ENCODE measurements around the gene MEIOSIN.
"Not testable (repeated sequence)": the region's sequence is repeated elsewhere in the genome, so short reads cannot be mapped to it uniquely, and the experiment has no call there.

The MEIOSIN gene

GRCh38 chr19:45733160-45733810, at the start of gene MEIOSIN:
Gene MEIOSIN (plus strand): TSS chr19:45733439. CDS start chr19:45735377, 1,938 bp downstream.
- no peak within 1 kb of the TSS for H3K4me3 ChIP-seq (ENCODE audit: low read length)
- DNase-seq (ENCODE audit: low read depth) = no peak
- TF ChIP-seq, protein P1, sequence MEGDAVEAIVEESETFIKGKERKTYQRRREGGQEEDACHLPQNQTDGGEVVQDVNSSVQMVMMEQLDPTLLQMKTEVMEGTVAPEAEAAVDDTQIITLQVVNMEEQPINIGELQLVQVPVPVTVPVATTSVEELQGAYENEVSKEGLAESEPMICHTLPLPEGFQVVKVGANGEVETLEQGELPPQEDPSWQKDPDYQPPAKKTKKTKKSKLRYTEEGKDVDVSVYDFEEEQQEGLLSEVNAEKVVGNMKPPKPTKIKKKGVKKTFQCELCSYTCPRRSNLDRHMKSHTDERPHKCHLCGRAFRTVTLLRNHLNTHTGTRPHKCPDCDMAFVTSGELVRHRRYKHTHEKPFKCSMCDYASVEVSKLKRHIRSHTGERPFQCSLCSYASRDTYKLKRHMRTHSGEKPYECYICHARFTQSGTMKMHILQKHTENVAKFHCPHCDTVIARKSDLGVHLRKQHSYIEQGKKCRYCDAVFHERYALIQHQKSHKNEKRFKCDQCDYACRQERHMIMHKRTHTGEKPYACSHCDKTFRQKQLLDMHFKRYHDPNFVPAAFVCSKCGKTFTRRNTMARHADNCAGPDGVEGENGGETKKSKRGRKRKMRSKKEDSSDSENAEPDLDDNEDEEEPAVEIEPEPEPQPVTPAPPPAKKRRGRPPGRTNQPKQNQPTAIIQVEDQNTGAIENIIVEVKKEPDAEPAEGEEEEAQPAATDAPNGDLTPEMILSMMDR (IDR thresholded peaks at IDR 0.05; ENCODE audit: insufficient read depth, low read depth, low read length, missing control alignments) = no peak

DNA sequence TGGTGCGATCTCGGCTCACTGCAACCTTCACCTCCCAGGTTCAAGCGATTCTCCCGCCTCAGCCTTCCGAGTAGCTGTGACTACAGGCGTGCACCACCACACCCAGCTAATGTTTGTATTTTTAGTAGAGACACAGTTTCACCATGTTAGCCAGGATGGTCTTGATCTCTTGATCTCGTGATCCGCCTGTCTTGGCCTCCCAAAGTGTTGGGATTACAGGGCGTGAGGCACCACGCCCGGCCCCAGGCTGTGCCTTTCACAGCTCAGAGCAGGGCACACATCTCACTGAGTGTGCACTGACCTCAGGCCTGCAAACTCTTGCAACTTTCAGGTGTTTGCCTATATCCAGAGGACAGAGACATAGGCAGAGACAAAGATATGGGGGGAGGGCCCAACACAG, 48.2 kb upstream of the MEIOSIN start:
- DNase-seq (ENCODE audit: low read depth); H3K4me3 ChIP-seq (ENCODE audit: low read length): not testable (repeated sequence)

- TF ChIP-seq, protein P1 (IDR thresholded peaks at IDR 0.05; ENCODE audit: insufficient read depth, low read depth, low read length, missing control alignments) = no peak
- no peak overlapping the region for H3K4me3 ChIP-seq (ENCODE audit: low read length)
- DNase-seq (ENCODE audit: low read depth) = no peak
These were observed 45.6 kb upstream of the MEIOSIN start for GRCh38 chr19:45687599-45687998.

DNA sequence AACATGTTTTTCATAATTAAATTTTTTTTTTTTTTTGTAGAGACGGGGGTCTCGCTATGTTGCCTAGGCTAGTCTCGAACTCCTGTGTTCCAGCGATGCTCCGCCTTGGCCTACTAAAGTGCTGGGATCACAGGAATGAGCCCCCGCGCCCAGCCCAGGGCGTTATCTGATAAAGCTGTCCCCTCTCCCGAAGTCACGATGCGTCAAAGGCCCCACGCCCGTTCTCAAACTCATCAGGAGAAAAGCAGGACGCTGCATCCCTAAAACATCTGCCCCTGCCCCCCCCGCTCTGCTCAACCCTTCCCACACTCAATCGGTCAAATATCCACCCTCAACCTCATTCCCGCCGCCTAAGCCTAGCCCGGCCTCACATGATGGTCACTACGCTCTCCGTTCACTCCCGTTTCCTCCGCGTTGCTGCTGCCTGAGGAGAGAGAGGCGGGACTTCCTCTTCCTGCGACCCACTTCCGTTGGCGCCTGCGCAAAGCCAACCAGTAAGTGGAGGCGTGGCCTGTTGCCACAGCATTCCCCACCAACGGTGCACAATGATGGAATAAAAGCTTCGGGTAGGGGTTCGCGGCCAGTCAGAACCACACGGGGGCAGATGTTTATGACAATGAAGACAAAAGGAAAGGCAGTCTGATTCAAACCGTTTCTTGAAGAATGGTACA, 41.6 kb upstream of the MEIOSIN start, which contains the start of gene SNRPD2:
Gene SNRPD2 (minus strand): TSS at position 438 of the 671 bp plus-strand sequence. CDS start 65 bp downstream, at position 373.
- peak; percentile 94 for DNase-seq (ENCODE audit: low read depth)
- TF ChIP-seq, protein P1 (IDR thresholded peaks at IDR 0.05; ENCODE audit: insufficient read depth, low read depth, low read length, missing control alignments) = no peak
- H3K4me3 ChIP-seq (ENCODE audit: low read length) = peak within 1 kb of the TSS; percentile 84

DNA sequence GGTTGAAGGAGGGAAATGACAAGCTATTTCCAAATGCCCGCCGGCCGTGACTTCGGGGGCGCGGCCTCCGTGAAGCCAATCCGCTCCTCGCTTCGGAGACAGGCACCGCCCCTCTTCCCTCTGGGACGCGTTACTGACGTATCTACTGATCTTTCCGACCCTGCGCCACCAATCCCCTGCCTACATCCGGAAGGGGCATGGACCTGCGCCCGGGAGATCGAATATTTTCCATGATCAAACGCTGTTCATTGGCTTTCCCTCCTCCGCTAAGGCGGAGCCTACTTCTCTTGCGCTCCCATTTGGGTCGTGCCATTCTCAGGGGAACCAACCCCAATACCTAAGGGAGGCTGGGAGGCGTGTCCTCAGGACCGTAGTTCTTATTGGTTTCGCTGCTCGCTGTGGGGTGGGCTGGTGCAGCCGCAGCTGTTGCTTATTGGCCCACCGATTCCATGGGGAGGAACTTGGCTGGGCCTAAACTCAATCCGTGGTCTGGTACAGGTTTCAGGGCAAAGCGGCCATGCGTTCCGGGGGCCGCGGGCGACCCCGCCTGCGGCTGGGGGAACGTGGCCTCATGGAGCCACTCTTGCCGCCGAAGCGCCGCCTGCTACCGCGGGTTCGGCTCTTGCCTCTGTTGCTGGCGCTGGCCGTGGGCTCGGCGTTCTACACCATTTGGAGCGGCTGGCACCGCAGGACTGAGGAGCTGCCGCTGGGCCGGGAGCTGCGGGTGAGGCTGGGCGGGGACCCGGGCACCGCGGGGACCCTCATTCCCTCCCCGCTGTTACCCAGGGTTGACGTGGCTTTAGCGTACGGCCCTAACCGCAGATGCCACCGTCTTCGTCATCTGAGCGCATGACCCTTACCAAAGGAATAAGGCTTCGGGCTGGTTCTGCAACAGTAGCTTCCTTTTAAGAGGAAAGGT, 40.8 kb upstream of the MEIOSIN start, which contains the start of gene QPCTL:
Gene QPCTL (plus strand): TSS at position 480 of the 919 bp plus-strand sequence. CDS start 38 bp downstream, at position 518.
- TF ChIP-seq, protein P1 (IDR thresholded peaks at IDR 0.05; ENCODE audit: insufficient read depth, low read depth, low read length, missing control alignments) = no peak
- peak; percentile 100 for DNase-seq (ENCODE audit: low read depth)
- H3K4me3 ChIP-seq (ENCODE audit: low read length) = peak within 1 kb of the TSS; percentile 84

- TF ChIP-seq, protein P1 (IDR thresholded peaks at IDR 0.05; ENCODE audit: insufficient read depth, low read depth, low read length, missing control alignments) = peak; percentile 88
- peak; percentile 73 for DNase-seq (ENCODE audit: low read depth)
- H3K4me3 ChIP-seq (ENCODE audit: low read length) = peak overlapping the region; percentile 84
These were observed 40.0 kb upstream of the MEIOSIN start for GRCh38 chr19:45693106-45693788.

Data from epithelial cell of esophagus (primary cell).